ENCODE data around the gene ANKRD49.

Gene ANKRD49

DNA sequence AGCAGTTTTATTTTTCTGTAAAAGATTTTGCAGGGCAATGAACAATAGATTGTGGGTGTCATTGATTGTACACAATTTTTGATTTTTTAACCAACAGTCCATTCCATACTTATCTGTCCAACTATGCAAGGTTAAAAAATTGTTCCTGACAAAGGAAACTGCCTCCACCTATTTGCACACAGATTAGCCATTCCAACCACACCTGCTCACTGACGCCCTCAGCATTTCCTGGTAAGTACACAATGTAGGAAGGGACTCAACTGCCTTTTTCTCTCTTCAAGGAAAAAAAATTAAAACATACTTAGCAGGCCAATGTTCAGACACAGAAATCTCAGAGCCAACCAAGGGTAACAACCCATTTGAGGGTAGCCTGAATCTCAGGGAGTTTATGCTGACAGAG lies 45.6 kb downstream of the ANKRD49 start:
- in situ Hi-C loops (cut with HindIII; ENCODE audit: low sequenced_read_pairs): no loop called here

DNA sequence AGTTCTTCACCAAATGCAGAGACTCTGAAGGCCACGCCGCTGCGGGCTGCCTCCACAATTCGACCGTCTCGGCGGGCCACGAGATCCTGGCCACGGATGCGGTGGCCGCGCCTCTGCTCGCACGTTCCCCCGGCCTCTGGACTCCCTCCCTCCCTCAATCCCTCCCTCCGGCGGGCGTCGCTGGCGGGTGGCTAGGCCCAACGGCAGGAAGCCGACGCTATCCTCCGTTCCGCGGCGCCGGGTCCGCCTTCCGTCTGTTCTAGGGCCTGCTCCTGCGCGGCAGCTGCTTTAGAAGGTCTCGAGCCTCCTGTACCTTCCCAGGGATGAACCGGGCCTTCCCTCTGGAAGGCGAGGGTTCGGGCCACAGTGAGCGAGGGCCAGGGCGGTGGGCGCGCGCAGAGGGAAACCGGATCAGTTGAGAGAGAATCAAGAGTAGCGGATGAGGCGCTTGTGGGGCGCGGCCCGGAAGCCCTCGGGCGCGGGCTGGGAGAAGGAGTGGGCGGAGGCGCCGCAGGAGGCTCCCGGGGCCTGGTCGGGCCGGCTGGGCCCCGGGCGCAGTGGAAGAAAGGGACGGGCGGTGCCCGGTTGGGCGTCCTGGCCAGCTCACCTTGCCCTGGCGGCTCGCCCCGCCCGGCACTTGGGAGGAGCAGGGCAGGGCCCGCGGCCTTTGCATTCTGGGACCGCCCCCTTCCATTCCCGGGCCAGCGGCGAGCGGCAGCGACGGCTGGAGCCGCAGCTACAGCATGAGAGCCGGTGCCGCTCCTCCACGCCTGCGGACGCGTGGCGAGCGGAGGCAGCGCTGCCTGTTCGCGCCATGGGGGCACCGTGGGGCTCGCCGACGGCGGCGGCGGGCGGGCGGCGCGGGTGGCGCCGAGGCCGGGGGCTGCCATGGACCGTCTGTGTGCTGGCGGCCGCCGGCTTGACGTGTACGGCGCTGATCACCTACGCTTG lies 50.2 kb downstream of the ANKRD49 start, which contains the start of gene FUT4:
FUT4 (plus strand) TSS at position 227 of the 951 bp plus-strand sequence; CDS start at position 440, 213 bp downstream.
- in situ Hi-C loops (cut with HindIII; ENCODE audit: low sequenced_read_pairs): no loop called here

DNA sequence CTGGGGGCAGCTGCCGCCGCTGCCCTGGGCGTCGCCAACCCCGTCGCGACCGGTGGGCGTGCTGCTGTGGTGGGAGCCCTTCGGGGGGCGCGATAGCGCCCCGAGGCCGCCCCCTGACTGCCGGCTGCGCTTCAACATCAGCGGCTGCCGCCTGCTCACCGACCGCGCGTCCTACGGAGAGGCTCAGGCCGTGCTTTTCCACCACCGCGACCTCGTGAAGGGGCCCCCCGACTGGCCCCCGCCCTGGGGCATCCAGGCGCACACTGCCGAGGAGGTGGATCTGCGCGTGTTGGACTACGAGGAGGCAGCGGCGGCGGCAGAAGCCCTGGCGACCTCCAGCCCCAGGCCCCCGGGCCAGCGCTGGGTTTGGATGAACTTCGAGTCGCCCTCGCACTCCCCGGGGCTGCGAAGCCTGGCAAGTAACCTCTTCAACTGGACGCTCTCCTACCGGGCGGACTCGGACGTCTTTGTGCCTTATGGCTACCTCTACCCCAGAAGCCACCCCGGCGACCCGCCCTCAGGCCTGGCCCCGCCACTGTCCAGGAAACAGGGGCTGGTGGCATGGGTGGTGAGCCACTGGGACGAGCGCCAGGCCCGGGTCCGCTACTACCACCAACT lies 51.0 kb downstream of the ANKRD49 start:
- in situ Hi-C loops (cut with HindIII; ENCODE audit: low sequenced_read_pairs): no loop called here

DNA sequence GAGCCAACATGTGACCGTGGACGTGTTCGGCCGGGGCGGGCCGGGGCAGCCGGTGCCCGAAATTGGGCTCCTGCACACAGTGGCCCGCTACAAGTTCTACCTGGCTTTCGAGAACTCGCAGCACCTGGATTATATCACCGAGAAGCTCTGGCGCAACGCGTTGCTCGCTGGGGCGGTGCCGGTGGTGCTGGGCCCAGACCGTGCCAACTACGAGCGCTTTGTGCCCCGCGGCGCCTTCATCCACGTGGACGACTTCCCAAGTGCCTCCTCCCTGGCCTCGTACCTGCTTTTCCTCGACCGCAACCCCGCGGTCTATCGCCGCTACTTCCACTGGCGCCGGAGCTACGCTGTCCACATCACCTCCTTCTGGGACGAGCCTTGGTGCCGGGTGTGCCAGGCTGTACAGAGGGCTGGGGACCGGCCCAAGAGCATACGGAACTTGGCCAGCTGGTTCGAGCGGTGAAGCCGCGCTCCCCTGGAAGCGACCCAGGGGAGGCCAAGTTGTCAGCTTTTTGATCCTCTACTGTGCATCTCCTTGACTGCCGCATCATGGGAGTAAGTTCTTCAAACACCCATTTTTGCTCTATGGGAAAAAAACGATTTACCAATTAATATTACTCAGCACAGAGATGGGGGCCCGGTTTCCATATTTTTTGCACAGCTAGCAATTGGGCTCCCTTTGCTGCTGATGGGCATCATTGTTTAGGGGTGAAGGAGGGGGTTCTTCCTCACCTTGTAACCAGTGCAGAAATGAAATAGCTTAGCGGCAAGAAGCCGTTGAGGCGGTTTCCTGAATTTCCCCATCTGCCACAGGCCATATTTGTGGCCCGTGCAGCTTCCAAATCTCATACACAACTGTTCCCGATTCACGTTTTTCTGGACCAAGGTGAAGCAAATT lies 51.7 kb downstream of the ANKRD49 start:
- in situ Hi-C loops (cut with HindIII; ENCODE audit: low sequenced_read_pairs): no loop called here

DNA sequence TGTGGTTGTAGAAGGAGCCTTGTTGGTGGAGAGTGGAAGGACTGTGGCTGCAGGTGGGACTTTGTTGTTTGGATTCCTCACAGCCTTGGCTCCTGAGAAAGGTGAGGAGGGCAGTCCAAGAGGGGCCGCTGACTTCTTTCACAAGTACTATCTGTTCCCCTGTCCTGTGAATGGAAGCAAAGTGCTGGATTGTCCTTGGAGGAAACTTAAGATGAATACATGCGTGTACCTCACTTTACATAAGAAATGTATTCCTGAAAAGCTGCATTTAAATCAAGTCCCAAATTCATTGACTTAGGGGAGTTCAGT lies 52.3 kb downstream of the ANKRD49 start:
- in situ Hi-C loops (cut with HindIII; ENCODE audit: low sequenced_read_pairs): no loop called here

DNA sequence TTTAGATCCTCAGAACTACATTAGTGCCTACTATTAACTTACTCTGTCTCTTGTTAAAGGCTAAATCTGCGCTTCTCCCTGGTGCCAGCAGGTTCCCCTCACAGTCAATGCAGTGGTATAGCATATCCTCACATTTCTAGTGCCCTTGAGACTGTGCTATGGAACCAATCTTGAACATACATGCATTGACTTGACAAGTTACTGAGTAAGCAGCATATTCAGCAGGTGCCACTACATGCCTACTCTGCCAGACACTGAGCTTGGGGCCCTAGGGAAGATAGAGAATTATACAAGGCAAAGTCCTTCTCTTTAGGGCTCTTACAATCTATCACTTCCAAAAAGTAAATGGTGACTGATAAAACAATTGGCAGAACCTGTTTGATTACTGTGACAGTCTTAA lies 53.1 kb downstream of the ANKRD49 start:
- in situ Hi-C loops (cut with HindIII; ENCODE audit: low sequenced_read_pairs): no loop called here

DNA sequence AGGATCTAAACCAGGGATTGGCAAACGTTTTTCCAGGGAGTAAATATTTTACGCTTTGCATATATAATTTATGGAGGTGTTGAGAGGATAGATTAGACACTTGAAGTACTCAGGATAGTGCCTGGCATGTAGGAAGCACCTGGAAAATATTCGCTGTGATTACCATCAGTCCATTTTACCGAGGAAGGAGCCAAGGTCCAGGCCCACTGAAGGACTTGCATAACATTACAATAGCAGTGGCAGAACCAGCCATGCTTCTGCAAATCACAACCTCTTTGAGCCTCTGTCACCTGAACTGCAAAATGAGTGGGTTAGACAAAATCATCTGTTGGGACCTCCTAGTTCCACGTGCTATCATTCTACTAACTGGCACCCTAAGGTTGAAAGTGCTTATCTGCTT lies 55.4 kb downstream of the ANKRD49 start:
- in situ Hi-C loops (cut with HindIII; ENCODE audit: low sequenced_read_pairs): no loop called here
